Transverse colon (tissue), 4 donors: ENCODE results near the gene PAPPA.

ENCODE experiments used
- CTCF ChIP-seq, 5 experiments: fragments of 200-600 bp in 3 of 5; fragments of 450-650 bp in 2 of 5; sonication (generic) in 3 of 5; IDR thresholded peaks; 1 replicate in 2 of 5; 2 replicates in 3 of 5; pipeline ENCODE4 v1.5.1; 2016 to 2017; ENCODE audit warnings: antibody characterized with exemption in 5 of 5, inconsistent platforms in 3 of 5, mild to moderate bottlenecking in 2 of 5, moderate library complexity in 1 of 5
- EP300 ChIP-seq: sonication (generic); formaldehyde crosslinking; IDR thresholded peaks from one replicate; pipeline ENCODE4 v1.6.1; 2017; ENCODE audit warnings: antibody characterized with exemption, low read depth
- POLR2AphosphoS5 ChIP-seq, 3 donors: sonication (generic); formaldehyde crosslinking; IDR thresholded peaks; one replicate each; pipeline ENCODE4 v1.6.1; 2016; ENCODE audit warnings: antibody characterized with exemption in 3 of 3

- TF ChIP-seq CTCF (IDR thresholded peaks at IDR 0.05) (no peak), POLR2AphosphoS5 (IDR thresholded peaks at IDR 0.05) (no peak), EP300 (no peak)
Measured at GRCh38 chr9:116435706-116436105, 282.1 kb downstream of the PAPPA start.
